ENCODE data around the gene PTCH2. TPM values are rescaled to one million over a fixed set of nuclear protein-coding genes. Genes with fewer than 3 reads are reported as not detected.

PTCH2 gene
- total and polyA plus RNA-seq, 2 of the 13 experiments (the other 11 are each of a cell fraction or from before 2014, with no cell fraction given), result 0.60 to 1.5 TPM

GRCh38 chr1:44799770-44800584 is 43.1 kb downstream of the PTCH2 start, which contains the start of gene PLK3 (continued):
- peak; percentile 68; the same call in 1 of the 2 replicates for TF ChIP-seq GMEB1 (CRISPR knock-in tag; IDR thresholded peaks at IDR 0.05; ENCODE audit: borderline replicate concordance)
- TF ChIP-seq ZNF709 (CRISPR knock-in tag; IDR thresholded peaks at IDR 0.05), result peak; percentile 75; the same call in 1 of the 2 replicates
- TF ChIP-seq ATRX (CRISPR knock-in tag; IDR thresholded peaks at IDR 0.05; ENCODE audit: borderline replicate concordance), result no peak
- no peak for TF ChIP-seq PRMT3 (CRISPR knock-in tag; IDR thresholded peaks at IDR 0.05; ENCODE audit: borderline replicate concordance, low read depth)
- TF ChIP-seq MIER2 (CRISPR knock-in tag; IDR thresholded peaks at IDR 0.05), result peak; percentile 73; the same call in 1 of the 2 replicates
- TF ChIP-seq MED1 (CRISPR knock-in tag; IDR thresholded peaks at IDR 0.05), result peak; percentile 63
- peak; percentile 51; the same call in 1 of the 2 replicates for TF ChIP-seq AKAP8 (CRISPR knock-in tag; IDR thresholded peaks at IDR 0.05)
- TF ChIP-seq ZBTB26 (CRISPR knock-in tag; IDR thresholded peaks at IDR 0.05; ENCODE audit: borderline replicate concordance), result peak; percentile 82; the same call in 1 of the 2 replicates
- no peak; the same call in 1 of the 2 replicates for TF ChIP-seq ARID3A (IDR thresholded peaks at IDR 0.05; ENCODE audit: low read depth, low read length)
- peak; percentile 78 for TF ChIP-seq SIX1 (CRISPR knock-in tag; IDR thresholded peaks at IDR 0.05; ENCODE audit: borderline replicate concordance)
- peak; percentile 34; the same call in 1 of the 2 replicates for TF ChIP-seq IRF2 (CRISPR knock-in tag; IDR thresholded peaks at IDR 0.05)
- 0 out of 2 replicates have a peak, but pooled peaks have one; percentile 50 for TF ChIP-seq POLR2AphosphoS2 (IDR thresholded peaks at IDR 0.05; ENCODE audit: low read depth, low read length)
- peak; percentile 28; the same call in 1 of the 2 replicates for TF ChIP-seq BHLHE40 (IDR thresholded peaks at IDR 0.05; ENCODE audit: low read length)
- no peak for TF ChIP-seq ZC3H4 (CRISPR knock-in tag; IDR thresholded peaks at IDR 0.05; ENCODE audit: borderline replicate concordance)
- TF ChIP-seq ZNF670 (CRISPR knock-in tag; IDR thresholded peaks at IDR 0.05; ENCODE audit: borderline replicate concordance), result peak; percentile 97
- no peak for TF ChIP-seq MAFF (IDR thresholded peaks at IDR 0.05; ENCODE audit: low read depth, low read length)
- peak; percentile 97 for TF ChIP-seq POLR2AphosphoS5 (IDR thresholded peaks at IDR 0.05; ENCODE audit: low read depth, low read length)
- TF ChIP-seq, protein P1, sequence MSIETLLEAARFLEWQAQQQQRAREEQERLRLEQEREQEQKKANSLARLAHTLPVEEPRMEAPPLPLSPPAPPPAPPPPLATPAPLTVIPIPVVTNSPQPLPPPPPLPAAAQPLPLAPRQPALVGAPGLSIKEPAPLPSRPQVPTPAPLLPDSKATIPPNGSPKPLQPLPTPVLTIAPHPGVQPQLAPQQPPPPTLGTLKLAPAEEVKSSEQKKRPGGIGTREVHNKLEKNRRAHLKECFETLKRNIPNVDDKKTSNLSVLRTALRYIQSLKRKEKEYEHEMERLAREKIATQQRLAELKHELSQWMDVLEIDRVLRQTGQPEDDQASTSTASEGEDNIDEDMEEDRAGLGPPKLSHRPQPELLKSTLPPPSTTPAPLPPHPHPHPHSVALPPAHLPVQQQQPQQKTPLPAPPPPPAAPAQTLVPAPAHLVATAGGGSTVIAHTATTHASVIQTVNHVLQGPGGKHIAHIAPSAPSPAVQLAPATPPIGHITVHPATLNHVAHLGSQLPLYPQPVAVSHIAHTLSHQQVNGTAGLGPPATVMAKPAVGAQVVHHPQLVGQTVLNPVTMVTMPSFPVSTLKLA (IDR thresholded peaks at IDR 0.05), result peak; percentile 74
- peak; percentile 82; the same call in 1 of the 2 replicates for TF ChIP-seq ZNF790 (CRISPR knock-in tag; IDR thresholded peaks at IDR 0.05; ENCODE audit: borderline replicate concordance)
- TF ChIP-seq NCOA5 (CRISPR knock-in tag; IDR thresholded peaks at IDR 0.05), result no peak
- peak; percentile 95 for TF ChIP-seq ZGPAT (CRISPR knock-in tag; IDR thresholded peaks at IDR 0.05)
- peak; percentile 66; the same call in 1 of the 2 replicates for TF ChIP-seq GTF3A (CRISPR knock-in tag; conservative IDR thresholded peaks at IDR 0.05)

Data from HepG2 (cell line).